Activated CD4-positive, alpha-beta T cell treated with anti-CD3 and anti-CD28 coated beads for 24 hours (primary cell): ENCODE data around the gene ANKRD10.

ENCODE experiments used
- DNase-seq, 2 donors: peaks; one replicate each; pipeline ENCODE4 v3.0.0-alpha.2; 2020; ENCODE audit warnings: low read depth in 2 of 2

Gene ANKRD10

GRCh38 chr13:110885966-110886869 is 28.7 kb downstream of the ANKRD10 start:
- DNase-seq, result no peak

GRCh38 chr13:110885516-110885915 is 29.4 kb downstream of the ANKRD10 start:
- no peak for DNase-seq

- no peak for DNase-seq
These were observed 30.4 kb downstream of the ANKRD10 start for GRCh38 chr13:110884517-110884916.

- no peak for DNase-seq
These were observed 31.3 kb downstream of the ANKRD10 start for GRCh38 chr13:110883542-110883941.

- DNase-seq, result no peak
These were observed 31.9 kb downstream of the ANKRD10 start for GRCh38 chr13:110882972-110883371.

- DNase-seq, result no peak
These were observed 32.8 kb downstream of the ANKRD10 start for GRCh38 chr13:110881839-110882627.

GRCh38 chr13:110880627-110881026 is 34.2 kb downstream of the ANKRD10 start:
- no peak for DNase-seq

GRCh38 chr13:110879482-110879881 is 35.4 kb downstream of the ANKRD10 start:
- no peak for DNase-seq

- no peak for DNase-seq
These were observed 37.1 kb downstream of the ANKRD10 start for GRCh38 chr13:110877737-110878258.

- DNase-seq, result no peak
These were observed 38.3 kb downstream of the ANKRD10 start for GRCh38 chr13:110876609-110877008.

GRCh38 chr13:110875241-110875640 is 39.6 kb downstream of the ANKRD10 start:
- no peak for DNase-seq

- peak; percentile 33 to 70 for DNase-seq
These were observed 40.3 kb downstream of the ANKRD10 start for GRCh38 chr13:110874508-110874960.

GRCh38 chr13:110873639-110874507 is 41.0 kb downstream of the ANKRD10 start:
- no peak for DNase-seq

- DNase-seq, result no peak
These were observed 41.9 kb downstream of the ANKRD10 start for GRCh38 chr13:110872768-110873638.

GRCh38 chr13:110872034-110872767 is 42.7 kb downstream of the ANKRD10 start:
- DNase-seq, result no peak

GRCh38 chr13:110869805-110870706 is 44.8 kb downstream of the ANKRD10 start:
- no peak for DNase-seq

- DNase-seq, result no peak
These were observed 45.6 kb downstream of the ANKRD10 start for GRCh38 chr13:110869231-110869804.

GRCh38 chr13:110868720-110869119 is 46.1 kb downstream of the ANKRD10 start:
- DNase-seq, result no peak
